ENCODE measurements around the gene CYTH4.

DNA sequence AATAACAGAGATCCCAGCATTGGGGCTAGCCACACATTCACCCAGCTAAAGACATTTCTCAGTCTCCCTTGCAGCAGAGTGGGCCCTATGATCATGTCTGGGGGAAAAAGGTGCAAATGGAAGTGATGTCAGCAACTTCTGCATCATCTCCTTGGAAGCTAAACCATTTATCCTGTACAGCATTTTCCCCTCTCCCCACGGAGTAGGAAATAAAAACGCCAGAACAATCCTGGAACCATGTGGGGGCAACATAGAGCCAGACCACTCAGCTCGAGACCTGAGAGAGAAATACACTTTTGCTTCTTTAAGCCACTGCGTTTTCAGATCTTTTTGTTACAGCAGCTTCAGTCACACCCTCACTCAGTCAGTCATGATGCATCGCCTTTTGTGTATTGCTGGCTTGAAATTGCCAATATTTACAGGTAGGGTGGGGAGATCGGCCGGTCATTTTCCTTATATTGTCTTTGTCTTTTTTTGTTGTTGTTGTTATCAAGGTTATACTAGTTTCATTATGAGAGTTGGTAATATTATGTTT is 29.1 kb upstream of the CYTH4 start:
- TF ChIP-seq CTCF (IDR thresholded peaks at IDR 0.05; ENCODE audit: control extremely low read depth in 1 of 3, insufficient read depth in 1 of 3, low read depth in 1 of 3, low read length in 3 of 3): peak in 1 of 3 experiments; percentile 42; a peak in 1 of 4 replicates
- no peak for TF ChIP-seq POLR2A (IDR thresholded peaks at IDR 0.05; ENCODE audit: control extremely low read depth in 1 of 2, low read depth in 2 of 2, low read length in 2 of 2)
- no peak for TF ChIP-seq MAFK (IDR thresholded peaks at IDR 0.05; ENCODE audit: low read depth, low read length)
- TF ChIP-seq, protein P1, sequence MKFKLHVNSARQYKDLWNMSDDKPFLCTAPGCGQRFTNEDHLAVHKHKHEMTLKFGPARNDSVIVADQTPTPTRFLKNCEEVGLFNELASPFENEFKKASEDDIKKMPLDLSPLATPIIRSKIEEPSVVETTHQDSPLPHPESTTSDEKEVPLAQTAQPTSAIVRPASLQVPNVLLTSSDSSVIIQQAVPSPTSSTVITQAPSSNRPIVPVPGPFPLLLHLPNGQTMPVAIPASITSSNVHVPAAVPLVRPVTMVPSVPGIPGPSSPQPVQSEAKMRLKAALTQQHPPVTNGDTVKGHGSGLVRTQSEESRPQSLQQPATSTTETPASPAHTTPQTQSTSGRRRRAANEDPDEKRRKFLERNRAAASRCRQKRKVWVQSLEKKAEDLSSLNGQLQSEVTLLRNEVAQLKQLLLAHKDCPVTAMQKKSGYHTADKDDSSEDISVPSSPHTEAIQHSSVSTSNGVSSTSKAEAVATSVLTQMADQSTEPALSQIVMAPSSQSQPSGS (IDR thresholded peaks at IDR 0.05; ENCODE audit: low read length): no peak
- no peak for TF ChIP-seq SUZ12 (IDR thresholded peaks at IDR 0.05; ENCODE audit: low read length)

Measured in H1 (cell line).